Immature natural killer cell (primary cell): ENCODE measurements around the gene NFE2. TPM values are rescaled to one million over a fixed set of nuclear protein-coding genes. Genes with fewer than 3 reads are reported as not detected.

Experiments used
- polyA plus RNA-seq, 3 donors: library from polyadenylated mRNA; unstranded; fragments of 300-500 nt; fragmentation: Illumina TruSeq; gene quantifications; one replicate each; pipeline ENCODE4 v1.2.3, GENCODE V29; 2021

The NFE2 gene
- polyA plus RNA-seq, 3 donors from 2014 or later, result 1.6 to 3.6 (median 2.0) TPM

Other genes starting within 250 kb of the NFE2 start
- gene HOXC4, start 247.2 kb downstream of the NFE2 start, polyA plus RNA-seq, result under 1 TPM; 0.45 to 0.99 (median 0.92) TPM
- 10 to 100 TPM; 30.7 to 41.6 (median 34.4) TPM for gene SMUG1, start 112.0 kb downstream of the NFE2 start, polyA plus RNA-seq
- 10 to 100 TPM in 2 of 3 donors, 1 to 10 TPM in 1; 5.9 to 23.6 (median 11.5) TPM for gene CBX5, start 20.9 kb downstream of the NFE2 start, polyA plus RNA-seq
- 100 to 1,000 TPM; 512 to 669 (median 601) TPM for gene HNRNPA1, start 20.3 kb downstream of the NFE2 start, polyA plus RNA-seq
- gene COPZ1, start 24.1 kb upstream of the NFE2 start, polyA plus RNA-seq, result 100 to 1,000 TPM; 202 to 341 (median 202) TPM
- gene GPR84, start 63.5 kb upstream of the NFE2 start, polyA plus RNA-seq, result not detected
- 1 to 10 TPM; 1.8 to 2.7 (median 2.2) TPM for gene ZNF385A, start 83.7 kb upstream of the NFE2 start, polyA plus RNA-seq
- gene ITGA5, start 118.3 kb upstream of the NFE2 start, polyA plus RNA-seq, result 100 to 1,000 TPM in 1 of 3 donors, 10 to 100 TPM in 2; 26.2 to 119 (median 65.5) TPM
- 10 to 100 TPM; 14.1 to 22.7 (median 16.6) TPM for gene GTSF1, start 172.6 kb upstream of the NFE2 start, polyA plus RNA-seq
- gene NCKAP1L, start 196.7 kb upstream of the NFE2 start, polyA plus RNA-seq, result 100 to 1,000 TPM in 2 of 3 donors, 10 to 100 TPM in 1; 90.8 to 138 (median 137) TPM
- gene PDE1B, start 248.6 kb upstream of the NFE2 start, polyA plus RNA-seq, result under 1 TPM in 2 of 3 donors, not detected in 1; 0.18 to 0.56 TPM